AG08395 (cell line): ENCODE data around the gene GAS2L3.
"Not testable (repeated sequence)": the region's sequence is repeated elsewhere in the genome, so short reads cannot be mapped to it uniquely, and the experiment has no call there.

ENCODE experiments used
- DNase-seq: peaks from one replicate; pipeline ENCODE4 v3.0.0; 2012; ENCODE audit warnings: mixed read lengths, low spot score

Gene GAS2L3

GRCh38 chr12:100574187-100575074 is 947 bp downstream of the GAS2L3 start:
- DNase-seq = peak; percentile 31

DNA sequence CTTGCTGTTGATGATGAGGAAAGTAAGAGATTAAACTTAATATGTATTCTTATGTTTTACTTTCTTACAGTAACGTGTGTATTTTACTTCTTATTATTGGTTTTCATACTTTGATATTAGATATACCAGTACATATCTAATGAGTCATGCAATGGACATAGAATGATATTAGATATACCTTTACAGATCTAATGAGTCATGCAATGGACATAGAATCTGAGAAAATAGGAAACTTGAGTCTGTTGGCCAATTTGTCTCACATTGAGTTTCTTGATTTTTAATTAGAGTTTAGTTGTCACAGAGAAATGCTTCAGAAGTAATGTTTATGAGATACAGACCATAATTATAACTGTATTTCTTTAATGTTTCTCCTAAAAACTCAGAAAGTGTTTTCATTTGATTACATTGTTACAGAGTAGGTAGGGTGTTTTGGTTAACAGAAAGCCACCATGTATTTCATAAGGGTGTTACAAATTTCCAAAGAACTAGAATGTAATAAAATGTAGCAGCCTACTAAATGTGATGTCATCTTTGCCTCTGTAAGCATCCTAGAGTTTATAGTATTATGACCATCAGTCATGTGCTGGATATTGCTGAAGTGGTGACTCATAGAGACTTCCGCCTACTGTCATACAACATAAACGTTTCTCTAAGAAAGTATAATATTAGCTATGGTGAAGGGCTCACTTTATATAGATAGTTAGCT is 3.0 kb downstream of the GAS2L3 start:
- DNase-seq = peak; percentile 48

DNA sequence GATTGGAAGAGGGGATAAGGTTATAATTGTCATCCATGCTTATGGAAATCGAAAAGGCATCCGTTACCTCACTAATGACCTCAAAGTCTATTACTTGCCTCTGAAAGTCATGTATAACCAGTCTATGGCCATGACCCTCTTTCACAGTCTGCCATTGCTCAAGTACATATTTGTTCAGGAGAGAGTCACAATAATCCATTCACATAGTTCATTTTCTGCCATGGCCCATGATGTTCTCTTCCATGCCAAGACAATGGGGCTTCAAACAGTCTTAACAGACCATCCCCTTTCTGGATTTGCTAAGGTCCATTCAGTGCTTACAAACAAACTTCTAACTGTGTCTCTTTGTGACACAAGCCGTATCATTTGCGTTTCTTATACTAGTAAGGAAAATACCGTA is 5.4 kb downstream of the GAS2L3 start:
- no peak for DNase-seq

GRCh38 chr12:100579844-100580243 is 6.4 kb downstream of the GAS2L3 start:
- no peak for DNase-seq

DNA sequence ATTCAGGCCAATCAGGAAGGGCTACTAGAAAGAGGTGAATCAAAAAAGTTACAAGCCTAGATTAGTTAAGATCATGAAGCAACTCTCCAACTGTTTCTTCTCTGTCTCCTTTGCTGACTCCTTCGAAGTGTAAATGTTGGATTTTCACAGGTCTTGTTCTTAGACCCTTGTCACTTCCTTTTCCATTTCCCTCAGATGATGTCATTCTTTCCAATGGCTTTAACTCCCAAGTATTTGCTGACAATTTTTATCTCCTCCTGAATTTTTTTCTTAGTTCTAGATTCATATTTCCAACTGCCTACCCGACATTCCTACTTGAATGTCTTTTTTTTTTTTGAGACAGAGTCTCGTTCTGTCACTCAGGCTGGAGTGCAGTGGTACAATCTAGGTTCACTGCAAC is 10.8 kb downstream of the GAS2L3 start:
- no peak for DNase-seq

- no peak for DNase-seq
Observed at GRCh38 chr12:100591979-100592378, 18.5 kb downstream of the GAS2L3 start.

DNA sequence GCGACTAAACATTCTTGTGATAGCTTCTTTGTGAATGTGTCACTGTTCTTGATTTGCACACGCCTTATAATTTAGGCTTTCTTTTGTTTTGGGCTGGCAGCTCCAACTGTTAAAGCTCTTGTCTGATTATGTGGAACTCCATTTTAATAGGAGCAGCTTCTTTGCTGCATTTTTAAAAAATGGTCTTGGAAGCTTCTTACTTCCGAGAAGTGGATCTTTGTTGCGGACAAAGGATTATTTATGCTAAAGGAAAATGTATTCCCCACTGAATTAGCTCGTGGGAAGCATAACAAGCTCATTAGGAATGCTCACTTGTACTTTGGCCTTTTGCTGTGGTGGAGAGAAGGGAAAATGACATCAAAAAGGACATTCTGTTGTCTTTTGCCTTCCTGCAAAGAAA is 20.0 kb downstream of the GAS2L3 start:
- DNase-seq = peak; percentile 25

DNA sequence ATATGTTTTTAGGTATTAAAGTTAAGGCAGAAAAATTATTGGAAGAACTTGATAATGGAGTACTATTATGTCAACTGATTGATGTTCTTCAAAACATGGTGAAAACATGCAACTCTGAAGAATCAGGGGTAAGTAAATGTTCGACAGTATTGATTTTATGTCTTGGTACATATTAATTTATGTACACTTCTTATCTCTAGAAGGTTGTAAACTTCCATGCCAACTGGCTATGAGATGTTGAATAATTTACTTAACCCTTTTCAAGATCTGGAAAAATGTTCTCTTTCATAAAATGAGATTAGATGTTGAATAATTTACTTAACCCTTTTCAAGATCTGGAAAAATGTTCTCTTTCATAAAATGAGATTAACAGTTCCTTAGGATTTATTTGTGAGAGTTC is 28.1 kb downstream of the GAS2L3 start:
- no peak for DNase-seq

- DNase-seq = not testable (repeated sequence)
Observed at GRCh38 chr12:100602997-100603396, 29.5 kb downstream of the GAS2L3 start.

DNA sequence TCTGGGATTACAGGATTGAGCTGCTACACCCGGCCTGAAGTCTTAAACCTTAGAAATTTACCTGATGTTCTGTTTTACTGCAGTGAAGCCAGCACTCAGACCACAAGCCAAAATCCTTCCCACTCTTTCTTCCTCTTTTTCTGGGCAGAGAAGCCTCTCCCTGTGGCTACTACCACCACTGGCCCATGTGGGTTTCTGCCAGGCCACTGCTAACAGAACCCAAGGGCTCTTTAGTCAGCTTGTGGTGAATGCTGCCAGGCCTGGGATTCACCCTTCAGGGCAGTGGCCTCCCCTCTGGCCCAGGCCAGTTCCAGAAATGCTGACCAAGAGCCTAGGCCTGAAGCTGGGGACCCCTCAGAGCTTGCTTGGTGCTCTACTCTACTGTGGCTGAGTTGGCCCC is 35.3 kb downstream of the GAS2L3 start:
- no peak for DNase-seq

- DNase-seq = no peak
Observed at GRCh38 chr12:100610666-100611430, 37.4 kb downstream of the GAS2L3 start.

GRCh38 chr12:100612606-100613005 is 39.1 kb downstream of the GAS2L3 start:
- no peak for DNase-seq

DNA sequence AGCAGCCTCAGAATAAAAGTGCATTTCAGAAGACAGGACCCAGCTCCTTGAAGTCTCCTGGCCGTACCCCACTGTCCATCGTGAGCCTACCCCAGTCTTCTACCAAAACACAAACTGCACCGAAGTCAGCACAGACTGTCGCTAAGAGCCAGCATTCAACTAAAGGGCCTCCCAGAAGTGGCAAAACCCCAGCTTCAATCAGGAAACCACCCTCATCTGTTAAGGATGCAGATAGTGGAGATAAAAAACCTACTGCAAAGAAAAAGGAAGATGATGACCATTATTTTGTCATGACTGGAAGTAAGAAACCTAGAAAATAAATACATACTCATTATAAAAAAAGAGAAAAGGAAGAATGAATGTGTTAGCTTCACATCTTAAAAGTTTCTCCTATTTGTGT is 51.1 kb downstream of the GAS2L3 start:
- DNase-seq = no peak

GRCh38 chr12:100632445-100632892 is 59.0 kb downstream of the GAS2L3 start:
- DNase-seq = no peak

DNA sequence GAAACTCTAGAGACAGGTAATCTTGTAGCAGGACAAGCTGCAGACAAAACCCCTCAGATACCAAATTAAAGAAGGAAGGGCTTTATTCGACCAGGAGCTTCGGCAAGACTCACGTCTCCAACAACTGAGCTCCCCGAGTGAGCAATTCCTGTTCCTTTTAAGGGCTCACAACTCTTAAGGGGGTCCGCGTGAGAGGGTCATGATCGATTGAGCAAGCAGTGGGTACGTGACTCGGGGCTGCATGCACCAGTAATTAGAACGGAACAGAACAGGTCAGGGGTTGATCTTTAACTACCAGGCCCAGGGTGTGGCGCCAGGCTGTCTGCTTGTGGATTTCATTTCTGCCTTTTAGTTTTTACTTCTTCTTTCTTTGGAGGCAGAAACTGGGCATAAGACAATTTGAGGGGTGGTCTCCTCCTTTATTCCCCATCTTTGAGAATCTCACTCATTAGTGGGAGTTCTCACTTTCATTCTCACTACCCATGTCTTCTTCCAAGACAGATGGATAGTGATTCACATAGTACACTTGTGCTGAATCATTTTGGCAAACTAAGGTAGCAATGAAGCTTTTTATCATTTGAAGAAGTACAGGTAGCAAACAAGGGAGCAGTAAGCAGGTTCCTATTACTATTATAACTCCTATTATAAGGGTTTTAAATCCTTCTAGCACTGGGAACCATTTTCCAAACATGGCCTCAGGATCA is 59.8 kb downstream of the GAS2L3 start:
- not testable (repeated sequence) for DNase-seq

DNA sequence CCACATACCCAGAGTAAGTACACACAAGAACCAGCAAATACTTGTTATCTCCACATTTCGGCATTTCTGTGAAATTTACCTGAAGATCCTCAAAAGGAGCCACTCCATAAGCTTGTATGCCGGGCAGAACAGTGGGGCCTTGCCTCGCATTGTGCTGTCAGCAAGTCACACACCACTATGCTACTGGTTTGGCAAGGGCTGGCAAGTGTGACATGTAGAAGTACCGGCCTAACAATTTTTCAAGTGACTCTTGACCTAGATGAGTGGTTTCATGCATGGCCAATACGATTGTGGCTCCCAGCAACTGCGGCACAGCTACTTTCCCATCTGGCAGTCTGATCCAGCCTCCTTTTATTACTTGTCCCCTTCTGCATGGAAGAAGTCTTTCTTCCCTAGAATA is 69.8 kb downstream of the GAS2L3 start:
- DNase-seq = no peak

DNA sequence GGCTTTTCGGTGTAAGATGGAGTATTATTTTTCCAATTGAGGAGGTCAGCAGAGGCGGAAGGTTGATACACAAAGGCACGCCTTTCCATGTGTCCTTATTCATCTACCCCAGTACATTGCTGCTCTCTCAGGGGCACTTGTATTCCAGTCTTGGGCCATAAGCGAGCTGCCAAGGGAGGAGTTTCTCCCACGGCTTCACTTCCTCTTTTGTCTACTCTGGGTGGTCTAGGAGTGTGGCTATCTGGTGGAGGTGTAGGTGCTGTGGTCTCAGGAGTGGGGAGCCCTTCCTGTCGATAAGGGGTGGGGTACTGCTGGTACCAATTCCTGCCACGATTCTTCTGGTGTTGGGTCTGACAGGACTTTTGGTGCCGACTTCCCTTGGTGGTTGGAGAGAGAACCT is 73.4 kb downstream of the GAS2L3 start:
- no peak for DNase-seq

GRCh38 chr12:100651108-100651507 is 77.6 kb downstream of the GAS2L3 start:
- DNase-seq = no peak

GRCh38 chr12:100651694-100652093 is 78.2 kb downstream of the GAS2L3 start:
- no peak for DNase-seq

DNA sequence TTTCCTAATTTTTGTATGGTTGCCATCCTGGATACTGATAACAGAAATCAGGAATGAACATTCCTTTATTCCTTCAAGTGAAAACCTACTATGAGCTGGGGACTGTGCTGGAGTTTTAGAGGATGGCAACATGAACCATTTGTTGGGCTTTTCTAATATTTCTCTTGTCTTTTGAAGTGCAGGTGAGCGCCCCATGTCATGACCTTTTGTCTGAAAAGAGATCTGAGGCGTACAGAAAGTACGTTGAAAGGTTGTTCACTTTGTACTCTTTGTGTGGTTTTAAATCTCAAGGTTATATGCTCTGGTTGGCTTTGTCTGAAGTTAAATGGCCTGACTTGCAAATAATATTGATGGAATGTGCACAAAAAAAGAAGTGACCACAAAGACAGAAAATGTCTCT is 79.0 kb downstream of the GAS2L3 start:
- no peak for DNase-seq

DNA sequence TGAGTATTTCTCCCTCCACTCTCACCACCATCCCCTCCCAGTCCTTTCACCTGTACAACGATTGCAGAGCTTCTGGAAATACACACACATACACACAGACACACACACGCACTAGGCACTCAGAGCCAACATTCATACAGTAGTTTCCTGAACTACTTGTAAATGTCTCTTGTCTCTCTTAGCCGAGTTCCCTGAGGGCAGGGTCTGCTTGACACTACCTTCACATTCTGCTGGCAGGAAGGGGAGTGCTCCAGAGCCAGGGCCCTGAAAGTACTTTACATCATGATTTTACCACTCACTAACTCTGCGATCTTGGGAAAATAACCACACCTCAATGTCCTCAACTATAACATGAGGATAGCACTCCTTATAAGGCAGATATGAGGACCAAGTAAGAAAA is 82.7 kb downstream of the GAS2L3 start:
- DNase-seq = no peak

- DNase-seq = no peak
Observed at GRCh38 chr12:100656856-100657255, 83.4 kb downstream of the GAS2L3 start.
